Activated T-cell treated with anti-CD3 and anti-CD28 coated beads for 4 hours (primary cell): ENCODE results near the gene SMG6.

Experiments used
- DNase-seq: peaks from one replicate; pipeline ENCODE4 v3.0.0-alpha.2; 2020

SMG6 gene

GRCh38 chr17:2040942-2041560 lies 262.5 kb downstream of the SMG6 start:
- DNase-seq, result no peak

DNA sequence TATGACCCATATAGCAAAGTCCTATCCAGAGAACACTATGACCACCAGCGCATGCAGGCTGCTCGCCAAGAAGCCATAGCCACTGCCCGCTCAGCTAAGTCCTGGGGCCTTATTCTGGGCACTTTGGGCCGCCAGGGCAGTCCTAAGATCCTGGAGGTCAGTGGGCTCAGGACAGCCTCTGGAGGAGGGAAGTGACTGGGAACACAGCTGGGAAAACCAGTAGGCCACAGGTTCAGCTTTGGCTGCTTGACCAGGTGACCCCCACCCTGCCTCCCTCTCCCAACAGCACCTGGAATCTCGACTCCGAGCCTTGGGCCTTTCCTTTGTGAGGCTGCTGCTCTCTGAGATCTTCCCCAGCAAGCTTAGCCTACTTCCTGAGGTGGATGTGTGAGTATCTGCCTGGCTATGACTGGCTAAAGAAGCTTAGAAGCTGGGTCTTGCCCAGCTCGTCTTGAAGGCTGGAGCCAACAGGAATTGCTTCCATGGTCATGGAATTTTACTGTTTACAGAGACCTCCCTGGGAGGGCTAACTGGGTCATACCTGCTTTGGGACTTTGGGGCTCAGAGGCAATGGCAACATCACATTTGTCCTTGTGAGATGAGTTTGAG lies 263.3 kb downstream of the SMG6 start:
- no peak for DNase-seq

DNA sequence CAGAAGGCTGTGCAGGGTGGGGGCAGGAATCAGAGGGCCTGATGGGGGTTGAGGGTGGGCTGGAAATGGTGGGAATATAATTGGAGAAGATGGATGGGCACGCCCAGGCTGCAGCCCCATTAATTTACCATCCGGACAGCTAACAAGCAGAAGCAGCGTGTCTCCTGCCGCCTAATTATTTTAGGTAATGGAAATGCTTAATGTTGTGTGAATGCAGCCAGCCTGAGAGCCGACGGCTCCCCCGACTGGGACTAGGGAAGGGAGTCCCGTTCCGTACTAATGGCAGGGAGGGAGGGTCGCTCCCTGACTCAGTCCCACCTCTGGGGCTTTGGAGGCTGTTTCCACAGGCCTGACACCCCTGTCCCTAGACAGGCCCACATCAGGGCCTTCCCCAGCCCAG lies 266.4 kb downstream of the SMG6 start:
- no peak for DNase-seq

- DNase-seq, result no peak
Observed at GRCh38 chr17:2035541-2036488, 267.8 kb downstream of the SMG6 start.

- no peak for DNase-seq
Observed at GRCh38 chr17:2034806-2035540, 268.6 kb downstream of the SMG6 start.

- no peak for DNase-seq
Observed at GRCh38 chr17:2034157-2034556, 269.4 kb downstream of the SMG6 start.

DNA sequence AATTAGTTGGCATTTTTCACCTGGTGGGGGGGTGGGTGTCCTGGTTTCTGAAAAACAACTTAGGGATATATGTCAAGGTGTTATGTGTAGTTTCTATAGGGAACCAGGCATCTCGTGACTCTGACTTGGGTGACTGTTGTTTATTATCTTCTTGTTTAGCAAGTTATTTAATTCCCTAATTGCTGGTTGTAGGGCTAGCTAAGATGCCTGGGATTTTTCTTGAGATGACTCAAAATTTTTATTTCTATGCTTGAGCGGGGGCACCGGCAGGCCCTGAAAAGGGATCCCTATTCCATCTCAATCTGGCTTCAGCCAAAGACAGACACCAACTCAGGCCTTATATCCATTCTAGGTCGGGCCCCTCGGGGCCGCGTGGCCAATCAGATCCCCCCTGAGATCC lies 270.4 kb downstream of the SMG6 start:
- no peak for DNase-seq

DNA sequence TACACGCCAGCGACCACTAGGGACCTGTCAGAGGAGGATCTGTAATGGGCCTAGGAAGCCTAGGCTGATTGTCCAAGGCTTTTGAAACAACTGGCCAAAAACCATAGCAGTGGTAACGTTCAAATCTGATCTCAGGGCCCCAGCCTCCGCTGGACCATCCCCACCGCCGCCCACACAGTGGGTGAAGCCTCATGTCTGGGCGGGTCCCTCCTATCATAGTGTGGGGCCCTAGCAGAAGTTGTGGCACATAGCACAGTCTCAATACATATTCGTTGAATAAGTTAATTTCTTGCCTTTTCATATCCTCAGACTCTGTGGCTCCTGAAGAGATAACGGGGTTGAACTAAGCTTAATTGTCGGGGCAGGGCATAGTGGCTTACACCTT lies 272.8 kb downstream of the SMG6 start:
- DNase-seq, result peak; percentile 35

GRCh38 chr17:2029911-2030778 lies 273.4 kb downstream of the SMG6 start, which contains the start of gene DPH1:
Gene DPH1, plus strand, starts transcription at chr17:2030153. Its CDS starts 17 bp downstream, at chr17:2030170.
- DNase-seq, result peak; percentile 86

GRCh38 chr17:2028737-2029136 lies 274.8 kb downstream of the SMG6 start:
- DNase-seq, result no peak

DNA sequence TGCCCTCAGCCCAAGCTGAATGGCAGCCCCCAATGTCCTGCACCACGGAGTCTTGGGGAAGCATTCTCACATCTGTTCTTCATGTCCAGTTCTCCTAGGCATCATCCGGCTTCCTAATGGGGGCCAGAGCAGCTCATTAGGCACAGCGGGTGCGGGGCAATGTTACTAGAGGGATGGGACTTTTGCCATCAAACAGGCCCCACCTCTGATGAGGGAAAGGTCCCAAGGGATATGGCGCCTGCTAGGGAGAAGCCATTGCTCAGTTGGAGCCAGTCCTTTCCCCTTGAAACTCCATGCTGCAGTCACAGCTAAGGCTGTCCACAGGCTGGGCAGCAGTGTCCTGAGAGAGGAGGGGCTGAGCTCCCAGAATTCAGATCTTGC lies 275.4 kb downstream of the SMG6 start:
- DNase-seq, result no peak

DNA sequence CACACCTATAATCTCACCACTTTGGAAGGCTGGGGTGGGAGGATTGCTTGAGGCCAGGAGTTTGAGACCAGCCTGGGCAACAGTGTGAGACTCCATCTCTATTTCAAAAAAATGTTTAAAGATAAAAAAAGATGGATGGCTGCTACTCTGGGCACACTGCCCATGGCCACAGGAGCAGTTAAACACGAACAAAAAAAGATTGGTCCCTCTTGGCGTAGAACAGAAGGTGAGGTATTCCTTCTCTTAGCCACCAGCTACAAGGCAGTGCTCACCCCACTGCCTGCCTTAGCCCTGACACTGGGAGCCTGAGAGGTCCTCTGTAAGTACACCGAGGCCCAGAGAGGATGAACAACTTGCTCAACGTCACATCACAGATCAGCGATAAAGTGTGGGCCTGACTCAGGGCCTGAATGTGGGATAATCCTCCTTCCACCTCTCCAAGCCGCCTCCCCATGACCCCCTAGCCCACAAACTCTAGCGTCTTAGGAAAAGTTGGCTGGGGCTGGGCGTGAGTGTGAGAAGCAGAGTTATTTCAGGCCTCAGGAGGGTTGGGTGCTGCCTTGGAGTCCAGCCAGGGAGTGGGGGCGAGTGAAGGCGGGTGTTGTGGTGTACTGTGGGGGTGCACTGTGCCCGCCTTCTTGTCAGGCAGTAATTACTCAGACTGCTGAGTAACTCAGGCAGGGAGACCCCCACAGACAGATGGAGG lies 275.9 kb downstream of the SMG6 start:
- no peak for DNase-seq

DNA sequence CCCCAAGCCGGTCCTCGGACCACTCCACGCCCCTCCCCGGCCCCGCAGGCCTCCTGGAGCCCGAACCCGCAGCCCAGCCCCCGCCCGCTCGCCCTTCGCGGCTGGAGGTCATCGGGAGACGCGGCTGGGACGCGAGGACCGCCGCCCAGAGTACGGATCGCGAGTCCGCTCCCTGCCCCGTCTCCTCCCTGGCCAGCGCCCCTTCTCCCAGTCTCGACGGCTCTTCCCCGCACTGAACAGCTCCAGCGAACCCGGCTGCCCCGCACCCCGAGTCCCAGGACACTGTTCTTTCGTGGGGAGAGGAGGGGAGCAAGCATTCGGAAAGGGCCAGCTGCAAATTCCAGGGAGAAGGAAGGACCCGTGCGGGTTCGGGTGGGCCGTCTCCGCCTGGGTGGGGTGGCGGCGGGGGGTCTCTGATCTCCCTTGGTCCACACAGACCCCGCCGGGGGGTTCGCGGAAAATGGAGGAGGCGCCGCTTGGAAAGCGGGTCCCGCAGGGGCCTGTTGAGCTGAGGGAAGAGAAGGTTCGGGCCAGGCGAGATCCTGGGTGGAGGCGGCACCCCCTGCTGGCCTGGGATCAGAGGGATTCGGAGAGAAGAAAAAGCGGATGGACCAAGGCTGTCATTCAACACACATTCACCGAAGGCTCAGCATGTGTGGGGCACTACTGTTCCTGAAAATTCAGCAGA lies 277.8 kb downstream of the SMG6 start:
- DNase-seq, result no peak

- DNase-seq, result peak; percentile 66
Observed at GRCh38 chr17:2025220-2025621, 278.4 kb downstream of the SMG6 start, which contains the start of gene RTN4RL1. Gene RTN4RL1, minus strand, starts transcription at chr17:2025334. Its CDS starts 469 bp downstream, at chr17:2024865.

DNA sequence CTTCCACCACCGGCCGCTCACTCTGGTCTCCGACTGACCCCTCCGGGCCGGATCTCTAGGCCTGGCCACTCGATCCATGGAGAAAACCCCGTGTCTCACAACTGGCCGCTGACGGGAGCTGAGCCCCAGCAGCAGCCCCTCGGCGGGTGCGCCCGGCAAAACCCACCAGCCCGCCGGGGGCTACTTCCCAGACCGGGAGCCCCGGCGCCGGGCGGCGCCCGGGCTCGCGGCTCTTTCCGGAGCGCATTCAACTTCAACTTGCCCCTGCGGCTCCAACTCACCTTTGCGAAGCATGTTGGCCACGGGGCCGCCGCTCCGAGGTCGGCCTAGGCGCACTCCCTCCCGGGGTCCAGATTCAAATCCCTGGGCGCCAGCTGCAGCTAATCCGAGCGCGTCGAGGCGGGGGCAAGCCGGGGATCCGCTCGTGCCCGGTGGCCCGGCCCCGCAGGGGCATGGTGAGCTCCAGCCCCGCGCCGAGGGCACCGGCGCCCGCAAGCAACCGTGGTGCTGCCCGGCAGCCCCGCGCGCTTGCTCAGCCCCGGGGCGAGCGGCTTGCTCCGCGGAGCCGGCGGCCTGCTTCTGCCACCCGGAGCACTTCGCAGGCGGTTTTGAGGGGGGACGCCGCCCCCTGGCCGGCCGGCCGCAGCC lies 278.9 kb downstream of the SMG6 start:
- no peak for DNase-seq

DNA sequence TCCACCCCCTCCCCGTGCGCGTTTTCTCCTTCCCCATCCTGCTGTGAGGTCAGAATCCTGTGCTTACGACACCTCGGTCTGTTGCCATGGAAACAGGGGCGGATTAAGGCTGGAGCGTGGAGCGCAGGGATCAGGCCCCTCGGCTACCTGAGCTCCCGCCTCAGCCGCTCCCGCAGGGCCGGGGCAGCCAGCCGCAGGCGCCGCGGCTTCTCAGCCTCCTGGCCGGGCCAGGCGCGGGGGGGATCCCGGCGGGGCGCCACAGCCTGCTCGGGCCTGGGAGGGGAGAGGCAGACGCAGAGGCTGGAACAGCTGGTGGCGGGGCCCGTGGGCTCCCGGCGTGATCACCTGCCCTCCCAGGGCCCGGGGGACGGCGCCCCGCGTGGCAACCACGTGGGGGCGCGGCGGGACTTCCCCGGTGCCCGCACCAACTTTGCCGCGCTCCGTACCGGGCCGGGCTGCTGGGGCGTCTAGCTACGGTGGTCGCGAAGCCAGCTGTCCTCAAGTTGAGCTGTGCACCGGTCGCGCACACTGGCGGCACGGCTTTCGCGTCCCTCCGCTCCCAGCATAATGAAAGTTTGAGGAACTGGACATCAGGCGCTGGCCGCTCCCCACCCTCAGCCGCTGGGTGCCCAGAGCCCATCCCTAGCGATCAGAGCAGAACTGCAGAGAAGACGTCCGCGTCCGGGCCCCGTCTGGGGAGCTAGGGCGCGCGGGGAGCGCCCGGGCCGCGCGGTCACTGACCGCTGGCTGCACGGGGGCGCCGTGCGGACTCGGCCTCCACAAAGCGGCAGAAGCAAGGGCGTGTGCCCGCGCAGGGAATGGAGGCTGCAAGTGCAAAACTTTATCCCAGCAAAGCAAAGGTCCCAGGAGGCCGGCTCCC lies 279.7 kb downstream of the SMG6 start:
- peak; percentile 28 for DNase-seq

GRCh38 chr17:2023256-2023655 lies 280.3 kb downstream of the SMG6 start:
- no peak for DNase-seq

- no peak for DNase-seq
Observed at GRCh38 chr17:2022647-2023240, 280.8 kb downstream of the SMG6 start.

DNA sequence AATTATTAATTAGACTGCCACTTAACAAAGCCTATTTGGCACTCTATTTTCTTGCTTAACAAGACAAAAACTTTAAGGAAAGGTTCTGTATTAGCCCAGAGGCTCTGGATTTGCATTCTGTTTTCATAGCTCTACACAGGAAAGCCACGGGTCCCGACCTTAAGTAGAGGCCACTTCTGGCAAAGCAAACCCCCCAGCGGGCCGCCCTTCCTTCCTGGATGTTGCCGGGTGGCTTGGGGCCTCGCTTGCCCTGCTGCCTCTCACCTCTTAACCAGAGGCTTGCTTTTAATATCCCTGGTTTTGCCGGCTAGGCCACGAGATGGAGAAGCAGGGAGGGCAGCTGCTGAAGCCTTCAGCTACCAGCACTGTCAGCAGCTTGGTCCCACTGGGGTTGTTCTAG lies 282.9 kb downstream of the SMG6 start:
- DNase-seq, result no peak
